ENCODE measurements around the gene LENG8. TPM values are rescaled to one million over a fixed set of nuclear protein-coding genes. Genes with fewer than 3 reads are reported as not detected.

The LENG8 gene
- total RNA-seq, 1 experiment from 2014 or later, result 267 TPM

DNA sequence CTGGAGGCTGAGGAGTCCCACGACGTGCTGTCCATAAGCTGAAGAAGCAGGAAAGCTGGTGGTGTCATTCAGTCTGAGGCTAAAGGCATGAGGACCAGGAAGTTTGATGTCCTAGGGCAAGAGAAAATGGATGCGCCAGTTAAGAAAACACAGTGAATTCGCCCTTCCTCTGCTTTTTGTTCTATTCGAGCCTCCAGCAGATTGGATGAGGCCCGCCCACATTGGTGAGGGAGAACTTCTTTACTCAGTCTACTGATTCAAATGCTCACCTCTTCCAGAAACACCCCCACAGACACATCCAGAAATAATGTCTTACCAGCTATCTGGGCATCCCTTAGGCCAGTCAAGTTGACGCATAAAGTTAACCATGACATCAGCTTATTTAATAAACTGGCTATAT is 41.2 kb upstream of the LENG8 start:
- intact Hi-C loops (cut with micrococcal nuclease; ENCODE audit: unreplicated experiment), result no loop called here
- no TSS peak for BruUV-seq (replicated peaks)
- TF ChIP-seq, protein P1, sequence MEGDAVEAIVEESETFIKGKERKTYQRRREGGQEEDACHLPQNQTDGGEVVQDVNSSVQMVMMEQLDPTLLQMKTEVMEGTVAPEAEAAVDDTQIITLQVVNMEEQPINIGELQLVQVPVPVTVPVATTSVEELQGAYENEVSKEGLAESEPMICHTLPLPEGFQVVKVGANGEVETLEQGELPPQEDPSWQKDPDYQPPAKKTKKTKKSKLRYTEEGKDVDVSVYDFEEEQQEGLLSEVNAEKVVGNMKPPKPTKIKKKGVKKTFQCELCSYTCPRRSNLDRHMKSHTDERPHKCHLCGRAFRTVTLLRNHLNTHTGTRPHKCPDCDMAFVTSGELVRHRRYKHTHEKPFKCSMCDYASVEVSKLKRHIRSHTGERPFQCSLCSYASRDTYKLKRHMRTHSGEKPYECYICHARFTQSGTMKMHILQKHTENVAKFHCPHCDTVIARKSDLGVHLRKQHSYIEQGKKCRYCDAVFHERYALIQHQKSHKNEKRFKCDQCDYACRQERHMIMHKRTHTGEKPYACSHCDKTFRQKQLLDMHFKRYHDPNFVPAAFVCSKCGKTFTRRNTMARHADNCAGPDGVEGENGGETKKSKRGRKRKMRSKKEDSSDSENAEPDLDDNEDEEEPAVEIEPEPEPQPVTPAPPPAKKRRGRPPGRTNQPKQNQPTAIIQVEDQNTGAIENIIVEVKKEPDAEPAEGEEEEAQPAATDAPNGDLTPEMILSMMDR (IDR thresholded peaks at IDR 0.05; ENCODE audit: unreplicated experiment), result no peak
- Mint-ChIP-seq H3K4me3 (ENCODE audit: low read depth, unreplicated experiment) (no peak overlapping the region), H3K9me3 (ENCODE audit: low read depth, unreplicated experiment) (peaks cover 2% of the 10 kb centered on the region), H3K4me1 (ENCODE audit: low read depth, unreplicated experiment) (no peaks in the 10 kb centered on the region), H3K27me3 (ENCODE audit: unreplicated experiment) (peaks cover 53% of the 10 kb centered on the region), H3K36me3 (ENCODE audit: insufficient read depth, unreplicated experiment) (no peaks in the 10 kb centered on the region), H3K27ac (ENCODE audit: unreplicated experiment) (no peak overlapping the region)
- CTCF ChIA-PET, result no interaction called here
- no peak for DNase-seq

DNA sequence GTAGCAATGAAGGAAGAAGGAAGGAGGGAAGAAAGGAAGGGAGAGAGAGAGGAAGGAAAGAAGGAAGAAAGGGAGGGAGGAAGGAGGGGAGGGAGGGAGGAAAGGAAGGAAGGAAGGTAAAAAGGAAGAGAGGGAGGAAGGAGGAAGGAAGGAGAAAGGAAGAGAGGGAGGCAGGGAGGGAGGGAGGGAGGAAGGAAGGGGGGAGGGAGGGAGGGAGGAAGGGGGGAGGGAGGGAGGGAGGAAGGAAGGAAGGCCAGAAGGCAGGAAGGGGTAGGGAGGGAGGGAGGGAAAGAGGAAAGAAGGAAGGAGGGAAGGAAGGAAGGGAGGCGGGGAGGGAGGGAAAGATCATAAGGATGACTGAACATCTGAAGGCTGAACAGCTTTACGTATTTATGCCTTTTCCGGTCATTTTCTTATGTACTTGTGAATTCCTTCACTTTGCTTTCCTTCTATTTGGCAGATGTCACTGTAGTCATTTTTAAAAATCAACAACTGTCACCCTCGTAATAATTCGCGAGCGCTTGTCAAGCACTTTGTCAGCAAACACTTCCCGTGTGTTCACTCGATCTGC is 40.5 kb upstream of the LENG8 start:
- TF ChIP-seq, protein P1 (IDR thresholded peaks at IDR 0.05; ENCODE audit: unreplicated experiment), result no peak
- H3K27me3 Mint-ChIP-seq (ENCODE audit: unreplicated experiment), result peaks cover 61% of the 10 kb centered on the region
- intact Hi-C loops (cut with micrococcal nuclease; ENCODE audit: unreplicated experiment), result no loop called here
- BruUV-seq (replicated peaks), result no TSS peak
- no peak for DNase-seq
- H3K9me3 Mint-ChIP-seq (ENCODE audit: low read depth, unreplicated experiment), result peaks cover 5% of the 10 kb centered on the region
- H3K4me3 Mint-ChIP-seq (ENCODE audit: low read depth, unreplicated experiment), result no peak overlapping the region
- H3K36me3 Mint-ChIP-seq (ENCODE audit: insufficient read depth, unreplicated experiment), result no peaks in the 10 kb centered on the region
- H3K4me1 Mint-ChIP-seq (ENCODE audit: low read depth, unreplicated experiment), result no peaks in the 10 kb centered on the region
- CTCF ChIA-PET, result no interaction called here
- H3K27ac Mint-ChIP-seq (ENCODE audit: unreplicated experiment), result no peak overlapping the region

DNA sequence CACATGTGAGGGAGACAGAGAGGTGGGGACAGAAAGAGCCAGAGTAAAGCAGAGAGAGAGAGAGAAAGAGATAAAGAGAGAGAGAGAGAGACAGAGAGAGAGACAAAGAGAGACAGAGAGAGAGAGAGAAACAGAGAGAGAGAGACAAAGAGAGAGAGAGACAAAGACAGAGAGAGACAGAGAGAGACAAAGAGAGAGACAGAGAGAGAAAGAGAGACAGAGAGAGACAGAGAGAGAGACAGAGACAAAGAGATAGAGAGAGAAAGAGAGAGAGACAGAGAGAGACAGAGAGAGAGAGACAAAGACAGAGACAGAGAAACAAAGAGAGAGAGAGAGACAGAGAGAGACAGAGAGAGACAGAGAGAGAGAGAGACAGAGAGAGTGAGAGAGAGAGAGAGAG is 38.0 kb upstream of the LENG8 start:
- peaks cover 12% of the 10 kb centered on the region for H3K9me3 Mint-ChIP-seq (ENCODE audit: low read depth, unreplicated experiment)
- BruUV-seq (replicated peaks), result no TSS peak
- DNase-seq, result no peak
- TF ChIP-seq, protein P1 (IDR thresholded peaks at IDR 0.05; ENCODE audit: unreplicated experiment), result no peak
- CTCF ChIA-PET, result interaction anchor here (0.7 to 1.2 kb wide), 2 partner anchors 9 to 1222 kb away, joined by 3 to 4 read pairs; no protein-coding TSS in a partner anchor
- no peak overlapping the region for H3K27ac Mint-ChIP-seq (ENCODE audit: unreplicated experiment)
- H3K4me3 Mint-ChIP-seq (ENCODE audit: low read depth, unreplicated experiment), result no peak overlapping the region
- H3K36me3 Mint-ChIP-seq (ENCODE audit: insufficient read depth, unreplicated experiment), result no peaks in the 10 kb centered on the region
- intact Hi-C loops (cut with micrococcal nuclease; ENCODE audit: unreplicated experiment), result no loop called here
- no peaks in the 10 kb centered on the region for H3K4me1 Mint-ChIP-seq (ENCODE audit: low read depth, unreplicated experiment)
- peaks cover 62% of the 10 kb centered on the region for H3K27me3 Mint-ChIP-seq (ENCODE audit: unreplicated experiment)

- TF ChIP-seq, protein P1 (IDR thresholded peaks at IDR 0.05; ENCODE audit: unreplicated experiment), result no peak
- peaks cover 5% of the 10 kb centered on the region for H3K4me1 Mint-ChIP-seq (ENCODE audit: low read depth, unreplicated experiment)
- CTCF ChIA-PET, result no interaction called here
- intact Hi-C loops (cut with micrococcal nuclease; ENCODE audit: unreplicated experiment), result no loop called here
- peaks cover 15% of the 10 kb centered on the region for H3K9me3 Mint-ChIP-seq (ENCODE audit: low read depth, unreplicated experiment)
- H3K4me3 Mint-ChIP-seq (ENCODE audit: low read depth, unreplicated experiment), result no peak overlapping the region
- H3K27ac Mint-ChIP-seq (ENCODE audit: unreplicated experiment), result no peak overlapping the region
- no peaks in the 10 kb centered on the region for H3K36me3 Mint-ChIP-seq (ENCODE audit: insufficient read depth, unreplicated experiment)
- BruUV-seq (replicated peaks), result no TSS peak
- DNase-seq, result no peak
- peaks cover 74% of the 10 kb centered on the region for H3K27me3 Mint-ChIP-seq (ENCODE audit: unreplicated experiment)
Observed at GRCh38 chr19:54412877-54413276, 36.1 kb upstream of the LENG8 start.

All from Calu3 (cell line).